ENCODE measurements around the gene TECPR1.

Gene TECPR1, protein sequence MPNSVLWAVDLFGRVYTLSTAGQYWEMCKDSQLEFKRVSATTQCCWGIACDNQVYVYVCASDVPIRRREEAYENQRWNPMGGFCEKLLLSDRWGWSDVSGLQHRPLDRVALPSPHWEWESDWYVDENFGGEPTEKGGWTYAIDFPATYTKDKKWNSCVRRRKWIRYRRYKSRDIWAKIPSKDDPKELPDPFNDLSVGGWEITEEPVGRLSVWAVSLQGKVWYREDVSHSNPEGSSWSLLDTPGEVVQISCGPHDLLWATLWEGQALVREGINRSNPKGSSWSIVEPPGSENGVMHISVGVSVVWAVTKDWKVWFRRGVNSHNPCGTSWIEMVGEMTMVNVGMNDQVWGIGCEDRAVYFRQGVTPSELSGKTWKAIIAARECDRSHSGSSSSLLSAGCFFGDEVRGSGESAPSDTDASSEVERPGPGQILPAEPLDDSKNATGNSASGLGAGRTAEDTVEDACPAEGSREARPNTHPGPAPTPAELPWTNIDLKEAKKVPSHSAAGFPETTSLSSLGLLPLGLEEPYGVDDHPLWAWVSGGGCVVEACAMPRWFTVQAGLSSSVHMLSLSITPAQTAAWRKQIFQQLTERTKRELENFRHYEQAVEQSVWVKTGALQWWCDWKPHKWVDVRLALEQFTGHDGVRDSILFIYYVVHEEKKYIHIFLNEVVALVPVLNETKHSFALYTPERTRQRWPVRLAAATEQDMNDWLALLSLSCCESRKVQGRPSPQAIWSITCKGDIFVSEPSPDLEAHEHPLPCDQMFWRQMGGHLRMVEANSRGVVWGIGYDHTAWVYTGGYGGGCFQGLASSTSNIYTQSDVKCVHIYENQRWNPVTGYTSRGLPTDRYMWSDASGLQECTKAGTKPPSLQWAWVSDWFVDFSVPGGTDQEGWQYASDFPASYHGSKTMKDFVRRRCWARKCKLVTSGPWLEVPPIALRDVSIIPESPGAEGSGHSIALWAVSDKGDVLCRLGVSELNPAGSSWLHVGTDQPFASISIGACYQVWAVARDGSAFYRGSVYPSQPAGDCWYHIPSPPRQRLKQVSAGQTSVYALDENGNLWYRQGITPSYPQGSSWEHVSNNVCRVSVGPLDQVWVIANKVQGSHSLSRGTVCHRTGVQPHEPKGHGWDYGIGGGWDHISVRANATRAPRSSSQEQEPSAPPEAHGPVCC

DNA sequence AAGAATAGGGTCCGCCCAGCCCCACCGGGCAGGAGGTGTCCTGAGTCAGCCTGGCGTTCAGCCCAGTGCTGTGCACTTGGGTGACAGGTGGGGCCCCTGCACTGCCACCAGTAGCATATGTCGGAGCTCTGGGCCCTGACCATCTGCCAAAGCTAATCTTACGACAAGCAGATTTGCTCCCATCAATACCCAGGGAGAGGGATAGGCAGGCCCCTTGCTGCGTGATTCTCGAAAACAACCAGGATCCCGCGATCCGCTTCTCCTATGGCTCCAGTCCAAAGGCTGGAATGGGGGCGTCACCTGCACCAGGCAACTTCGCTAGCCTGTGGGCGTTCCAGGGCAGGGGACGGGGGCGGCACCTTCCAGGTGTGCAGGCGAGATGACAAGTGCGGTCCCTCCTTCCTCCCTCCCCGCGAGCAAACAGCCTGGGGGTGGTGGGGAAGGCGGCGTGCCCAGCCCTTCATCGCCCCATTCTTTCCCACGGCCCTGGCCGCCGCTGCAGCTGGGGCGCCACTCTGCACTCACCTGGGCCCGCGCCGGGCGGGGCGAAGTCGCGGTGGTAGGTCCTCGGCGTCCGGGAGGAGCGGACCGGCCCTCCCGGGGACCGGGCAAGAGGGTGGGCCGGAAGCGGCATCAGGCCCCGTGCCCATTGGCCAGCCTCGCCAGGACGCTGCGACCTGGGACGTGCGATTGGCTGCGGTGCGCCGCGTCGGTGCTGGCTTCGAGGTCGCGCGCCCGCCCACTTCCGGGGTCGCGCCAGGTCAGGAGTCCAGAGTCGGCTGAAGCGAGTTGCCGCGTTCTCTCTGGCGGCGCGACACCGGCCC, at the start of gene TECPR1:
Gene TECPR1, minus strand, starts transcription at position 632 of the 824 bp plus-strand sequence. CDS start 6,086 bp downstream, outside the sequence.
- peak; percentile 99 for DNase-seq (ENCODE audit: low spot score)

DNA sequence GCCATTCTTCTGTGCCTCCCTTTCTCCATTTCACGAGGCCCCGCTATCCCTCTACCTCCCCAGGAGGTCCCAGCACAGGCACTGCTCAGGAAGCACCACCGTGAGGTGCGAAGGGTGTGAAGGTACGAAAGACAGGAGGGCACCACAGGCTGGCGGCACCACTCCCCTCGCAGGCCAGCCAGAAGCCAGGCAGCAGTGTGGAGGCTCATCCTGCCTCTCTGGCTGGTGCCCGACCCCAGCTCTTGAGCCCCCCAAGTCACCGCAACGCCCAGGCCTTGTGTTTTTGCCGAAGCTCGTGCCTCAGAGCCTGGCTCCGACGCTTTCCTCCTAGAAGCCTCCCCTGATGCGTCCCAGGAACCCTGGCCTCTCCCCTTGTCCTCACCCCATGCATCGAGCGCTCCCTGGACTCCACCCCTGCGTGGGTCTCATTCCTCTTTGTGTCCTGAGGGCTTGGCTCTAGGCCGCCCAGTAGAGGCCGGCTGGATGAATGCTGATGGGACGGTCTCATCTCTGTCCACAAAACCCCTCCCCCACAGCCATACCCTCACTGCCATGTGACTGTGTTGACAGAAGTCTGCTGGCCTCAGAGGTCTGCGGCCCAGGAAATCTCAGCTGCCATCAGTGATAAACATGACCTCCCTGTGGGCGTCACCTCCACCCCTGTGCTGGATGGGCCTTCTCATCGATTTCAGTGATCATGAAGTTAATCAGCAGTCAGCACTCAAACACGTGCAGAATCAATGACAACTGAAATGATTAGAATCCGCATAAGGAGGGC, 48.8 kb upstream of the TECPR1 start:
- peak; percentile 81 for DNase-seq (ENCODE audit: low spot score)

DNA sequence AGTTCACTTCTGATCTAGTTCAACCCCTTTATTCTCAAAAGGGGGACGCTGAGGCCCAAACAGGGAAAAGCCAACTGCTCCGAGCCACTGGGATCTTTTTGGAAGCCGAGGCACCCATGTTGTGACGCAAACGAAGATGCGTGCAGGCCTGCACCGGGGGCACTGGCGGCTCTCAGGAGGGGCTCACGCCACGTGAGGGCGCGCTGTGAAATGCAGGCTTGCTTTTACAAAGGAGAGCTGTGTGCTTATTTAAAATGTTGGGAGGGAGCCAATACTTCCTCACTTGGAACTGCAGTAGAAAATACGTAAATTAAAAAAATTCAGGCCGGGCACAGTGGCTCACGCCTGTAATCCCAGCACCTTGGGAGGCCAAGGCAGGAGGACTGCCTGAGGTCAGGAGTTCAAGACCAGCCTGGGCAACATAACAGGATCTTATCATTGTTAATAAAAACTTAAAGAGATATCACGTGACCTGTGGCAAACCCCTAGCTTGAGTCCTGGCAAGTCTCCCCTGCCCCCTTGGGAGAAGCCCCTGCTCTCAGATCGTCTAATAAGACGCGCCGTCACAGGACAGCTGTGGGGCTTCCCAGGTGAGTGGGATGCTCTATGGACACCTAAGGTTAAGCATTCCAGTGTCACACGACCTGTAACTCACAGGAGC, 45.7 kb upstream of the TECPR1 start:
- no peak for DNase-seq (ENCODE audit: low spot score)

DNA sequence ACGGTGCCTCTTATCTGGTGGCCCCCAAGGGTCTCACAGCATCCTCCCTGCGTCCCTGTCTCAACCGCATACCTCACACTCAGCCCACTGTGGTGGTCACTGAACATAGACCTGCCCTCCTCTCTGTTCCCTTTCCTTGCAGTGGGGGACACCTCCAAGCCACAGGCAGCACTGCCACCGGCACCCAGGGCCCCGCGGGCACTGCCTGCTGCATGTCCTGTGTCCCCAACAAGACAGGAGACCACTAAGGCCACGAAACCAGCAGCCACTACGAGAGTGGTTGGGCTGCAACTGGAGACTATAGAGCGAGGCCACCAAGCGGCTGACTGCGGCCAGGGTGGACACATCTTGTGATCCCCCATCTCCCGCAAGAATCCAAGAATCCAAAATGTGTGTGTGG, 44.8 kb upstream of the TECPR1 start:
- DNase-seq (ENCODE audit: low spot score): no peak

DNA sequence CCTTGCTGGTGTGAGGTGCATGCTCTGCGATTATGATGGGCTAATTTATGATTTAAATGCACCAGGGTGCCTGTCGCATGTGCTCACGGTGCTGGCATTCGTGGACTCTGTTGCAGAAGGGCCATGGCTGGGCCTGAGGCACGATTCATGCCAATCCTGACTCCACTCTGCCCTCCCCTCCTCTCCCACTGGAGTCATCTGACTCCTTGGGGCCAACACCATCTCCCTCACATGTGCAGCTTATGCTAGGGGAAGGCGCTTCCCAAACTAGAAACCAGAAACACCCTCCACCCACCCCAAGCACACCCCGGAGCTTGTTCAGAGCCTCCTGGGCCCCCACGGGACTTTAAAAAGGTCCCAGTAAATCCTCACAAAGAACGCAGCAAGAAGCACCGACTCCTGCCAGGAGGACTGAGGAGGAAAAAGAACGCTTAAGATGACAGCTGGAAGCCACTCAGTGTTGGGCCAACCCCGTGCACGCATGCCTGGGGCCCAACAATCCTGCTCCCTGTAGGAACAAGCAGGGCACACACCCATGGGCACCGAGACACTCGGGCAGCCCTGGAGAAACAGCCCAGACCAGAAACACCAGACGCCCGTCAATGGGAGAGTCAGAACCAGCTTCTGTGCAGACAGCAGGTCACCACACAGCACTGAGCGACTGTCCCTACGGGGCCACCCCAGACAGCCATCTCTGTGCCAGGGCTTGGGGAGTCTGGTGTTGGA, 43.6 kb upstream of the TECPR1 start:
- DNase-seq (ENCODE audit: low spot score): no peak

DNA sequence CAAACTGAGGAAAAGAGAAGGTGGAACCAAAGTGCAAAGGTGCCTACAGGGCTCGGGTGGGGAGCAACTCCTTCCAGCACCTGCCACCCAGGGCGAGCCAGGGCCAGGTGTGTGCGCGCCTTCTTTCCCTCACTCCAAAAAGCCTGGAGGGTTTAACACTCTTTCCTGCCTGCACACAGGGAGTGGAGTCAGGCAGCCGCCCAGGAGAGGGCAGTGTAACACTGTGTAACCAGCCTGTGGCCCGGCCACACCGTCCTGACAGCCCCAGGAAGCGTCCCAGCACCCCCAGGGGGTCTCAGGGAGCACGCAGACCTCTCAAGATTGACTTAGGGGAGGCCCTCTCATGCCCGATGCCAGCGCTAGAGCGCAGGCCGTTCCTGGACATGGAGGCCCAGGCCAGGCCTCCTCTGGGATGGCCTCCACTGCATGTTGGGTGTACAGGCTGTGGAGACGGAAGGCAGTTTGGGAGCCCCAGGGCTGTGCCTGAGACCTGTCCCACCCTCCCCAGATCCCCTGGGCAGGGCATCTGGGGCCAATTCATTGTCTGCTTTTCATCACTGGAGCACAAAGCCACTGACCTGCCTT, 42.9 kb upstream of the TECPR1 start:
- peak; percentile 92 for DNase-seq (ENCODE audit: low spot score)

DNA sequence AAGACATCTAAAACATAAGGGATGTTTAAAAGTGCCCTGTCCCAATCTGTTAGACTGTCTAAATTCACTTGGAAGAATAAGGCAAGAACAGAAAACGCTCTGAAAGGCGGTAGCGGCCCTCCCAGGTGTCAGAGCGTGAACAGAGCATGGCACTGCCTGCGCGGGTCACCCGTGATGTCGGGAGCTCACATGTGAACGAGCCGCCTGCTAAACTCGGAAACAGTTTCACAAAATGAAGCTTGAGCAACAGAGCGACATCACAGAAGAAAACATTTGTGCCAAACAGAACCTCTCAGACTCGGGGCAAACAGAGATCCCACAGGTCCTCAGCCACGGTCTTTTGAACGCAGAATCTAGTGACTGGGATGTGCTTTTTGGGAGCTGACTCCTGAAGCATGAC, 42.3 kb upstream of the TECPR1 start:
- DNase-seq (ENCODE audit: low spot score): no peak

DNA sequence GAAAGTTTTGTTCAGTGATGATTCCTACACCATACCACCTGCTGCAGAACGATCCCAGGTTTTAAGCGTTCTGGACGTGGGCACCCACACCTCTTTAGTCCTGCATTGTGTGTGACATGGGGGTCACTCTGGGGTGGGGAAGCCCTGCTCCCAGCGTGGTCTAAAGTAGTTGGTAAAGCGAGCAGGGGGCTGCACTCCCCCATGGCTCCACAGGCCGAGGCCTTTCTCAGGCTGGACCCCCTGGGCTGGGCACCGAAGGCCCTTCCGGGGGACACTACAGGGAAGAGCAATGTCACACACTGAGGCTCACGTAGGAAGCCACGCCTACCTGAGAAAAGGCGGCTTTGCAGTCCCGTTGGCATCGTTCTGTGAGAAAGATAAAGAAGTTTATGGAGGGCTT, 41.7 kb upstream of the TECPR1 start:
- DNase-seq (ENCODE audit: low spot score): no peak

DNA sequence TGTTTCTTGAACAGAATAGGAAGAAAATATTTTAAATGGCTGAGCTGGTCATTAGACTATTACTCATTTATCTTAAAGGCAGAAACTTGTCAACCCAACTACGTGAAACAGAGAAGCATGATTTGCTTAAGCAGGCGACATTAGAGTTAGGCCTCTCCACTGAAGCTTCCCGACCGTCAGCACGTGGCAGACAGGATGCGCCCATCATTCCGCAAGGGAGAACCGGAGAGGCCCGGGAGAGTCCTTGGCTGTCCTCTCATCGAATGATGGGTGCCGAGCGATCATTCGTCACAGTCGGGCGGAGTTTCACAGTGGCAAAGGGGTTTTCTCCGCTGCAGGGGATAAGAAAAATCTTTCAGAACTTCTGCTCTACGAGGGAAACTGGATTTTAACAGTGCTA, 41.2 kb upstream of the TECPR1 start:
- no peak for DNase-seq (ENCODE audit: low spot score)

DNA sequence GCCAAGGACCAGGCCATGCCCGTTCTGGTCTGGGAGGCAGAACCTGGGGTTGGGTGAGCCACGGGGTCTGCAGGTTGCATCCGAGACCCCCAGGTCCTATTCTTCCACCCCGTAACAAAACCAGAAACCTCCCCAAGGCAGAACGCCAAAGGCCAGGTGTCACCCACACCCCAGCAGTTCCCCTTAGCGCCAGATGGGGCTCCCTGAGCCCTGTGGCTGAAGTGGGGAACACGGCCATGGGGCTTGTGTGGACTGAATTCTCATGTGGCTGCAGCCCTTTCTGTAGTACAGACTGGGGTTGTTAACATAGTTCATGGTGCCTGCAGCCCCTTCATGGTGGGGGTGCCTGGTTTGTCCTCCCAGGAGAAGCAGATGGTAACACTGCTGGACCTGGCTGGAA, 39.7 kb upstream of the TECPR1 start:
- no peak for DNase-seq (ENCODE audit: low spot score)

DNA sequence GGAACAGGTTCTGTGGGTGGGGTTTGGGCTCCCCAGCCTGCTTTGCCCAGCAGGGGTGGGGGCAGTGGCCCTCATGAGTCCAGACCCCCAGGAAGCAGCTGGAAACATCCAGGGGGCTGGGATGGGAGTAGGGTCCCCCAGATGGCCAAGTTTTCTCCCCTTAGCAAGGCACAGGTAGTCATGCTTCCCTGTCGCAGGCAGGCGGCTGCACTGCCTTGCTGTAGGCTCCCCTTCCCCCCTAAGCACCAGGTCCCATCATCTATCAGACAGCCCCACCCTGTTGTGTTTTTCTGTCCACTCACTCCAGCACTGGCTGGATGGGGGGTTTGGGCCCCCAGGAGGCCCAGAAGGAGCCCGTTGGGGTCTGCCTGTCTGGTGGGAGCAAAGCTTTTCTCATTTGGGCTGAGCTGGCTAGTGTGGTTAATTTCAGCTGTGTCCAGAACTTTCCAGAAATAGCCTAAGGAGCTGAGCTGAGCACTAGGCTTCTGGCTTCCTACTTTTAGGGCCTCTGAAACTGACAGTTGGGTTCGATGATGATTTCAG, 37.4 kb upstream of the TECPR1 start:
- no peak for DNase-seq (ENCODE audit: low spot score)

DNA sequence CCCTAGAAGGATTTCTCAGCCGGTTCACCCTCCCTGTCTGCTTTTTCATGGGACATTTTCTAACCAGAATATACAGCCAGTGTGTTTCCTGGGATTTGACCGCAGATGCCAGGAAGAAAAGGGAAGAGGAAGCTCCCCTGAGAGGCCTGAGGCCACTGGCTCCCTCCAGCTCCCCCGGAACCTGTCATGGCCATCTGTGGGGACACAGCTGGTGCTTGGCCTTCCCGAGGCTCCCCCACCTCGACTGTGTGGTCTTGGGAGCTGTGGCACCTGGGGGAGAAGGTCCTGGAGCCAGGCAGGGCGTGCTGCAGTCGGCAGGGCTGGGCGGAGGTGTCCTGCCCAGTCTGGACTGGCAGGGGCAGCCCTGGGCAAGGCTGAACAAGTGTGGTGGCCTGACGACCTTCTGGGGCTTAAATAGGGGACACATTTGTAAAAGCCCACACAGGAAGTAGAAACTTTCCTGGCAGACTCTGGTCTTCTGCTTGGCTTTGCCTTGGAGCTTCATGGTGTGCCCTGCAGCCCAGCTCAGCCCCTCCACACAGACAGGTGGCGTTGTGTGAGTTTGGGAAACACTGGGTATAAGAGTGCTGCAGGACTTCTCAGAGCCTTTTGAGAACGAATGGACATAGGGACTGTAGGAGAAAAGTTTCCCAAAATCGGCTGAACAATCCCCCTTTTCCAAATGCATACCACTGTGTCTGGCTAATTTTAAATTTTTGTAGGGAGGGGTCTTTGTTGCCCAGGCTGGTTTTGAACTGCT, 36.2 kb upstream of the TECPR1 start:
- no peak for DNase-seq (ENCODE audit: low spot score)

DNA sequence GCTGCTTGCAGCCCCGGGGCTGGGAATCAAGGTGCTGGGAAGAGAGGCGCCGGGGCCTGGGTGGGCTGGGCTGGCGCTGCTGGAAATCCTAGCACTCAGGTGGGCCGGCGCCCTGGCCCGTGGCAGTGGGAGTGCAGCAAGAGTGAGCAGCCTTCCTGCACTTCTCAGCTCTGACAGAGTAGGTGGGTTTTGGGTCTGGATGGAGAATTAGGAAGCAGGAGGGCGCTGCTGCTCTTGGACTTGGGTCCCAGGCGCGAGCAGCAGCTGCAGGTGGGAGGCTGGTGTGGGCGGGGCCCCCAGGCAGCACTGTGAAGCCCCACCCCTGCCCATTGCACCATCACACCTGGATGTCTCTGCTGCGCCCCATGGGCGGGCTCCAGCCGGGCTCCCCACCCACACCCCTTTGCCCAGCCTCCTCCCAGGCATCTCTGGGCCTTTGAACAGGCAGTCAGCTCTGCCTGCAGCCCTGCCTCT, 35.5 kb upstream of the TECPR1 start:
- DNase-seq (ENCODE audit: low spot score): no peak

DNA sequence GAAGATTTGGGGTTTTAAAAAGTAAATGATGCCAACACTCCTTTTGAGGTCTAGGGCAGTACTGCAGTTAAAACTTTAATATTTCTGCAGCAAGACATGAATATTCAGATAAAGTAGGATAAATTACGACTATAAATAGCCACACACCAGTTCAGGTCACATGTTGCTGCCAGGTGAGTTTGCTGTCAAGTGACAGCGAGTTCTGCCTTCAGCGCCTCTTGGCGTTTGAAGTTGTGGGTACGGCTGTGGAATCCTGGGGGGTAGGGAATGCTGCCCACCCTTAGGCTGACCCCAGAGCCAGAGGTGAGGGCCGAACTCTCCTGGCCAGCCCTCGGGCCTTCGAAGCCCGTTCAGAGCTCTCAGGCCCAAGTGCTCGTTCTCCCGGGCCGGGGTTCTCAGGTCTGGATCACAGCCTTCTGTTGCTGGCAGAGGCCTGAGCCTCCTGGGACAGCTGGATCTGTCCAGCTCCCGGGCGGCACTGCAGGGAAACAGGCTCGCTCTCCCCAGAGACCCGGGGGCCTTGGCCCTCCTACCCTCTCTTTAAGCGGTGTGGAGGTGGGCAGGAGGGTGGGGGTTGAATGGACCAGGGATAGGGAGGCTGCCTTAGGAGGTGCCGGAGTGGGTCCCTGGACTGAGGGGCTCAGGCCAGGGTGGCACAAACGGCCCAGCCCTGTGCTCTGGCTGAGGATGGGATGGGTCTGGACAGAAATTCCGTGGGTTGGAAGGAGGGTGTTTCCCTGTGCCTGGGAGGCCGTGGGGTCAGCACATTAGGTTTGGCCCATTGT, 34.9 kb upstream of the TECPR1 start:
- no peak for DNase-seq (ENCODE audit: low spot score)

DNA sequence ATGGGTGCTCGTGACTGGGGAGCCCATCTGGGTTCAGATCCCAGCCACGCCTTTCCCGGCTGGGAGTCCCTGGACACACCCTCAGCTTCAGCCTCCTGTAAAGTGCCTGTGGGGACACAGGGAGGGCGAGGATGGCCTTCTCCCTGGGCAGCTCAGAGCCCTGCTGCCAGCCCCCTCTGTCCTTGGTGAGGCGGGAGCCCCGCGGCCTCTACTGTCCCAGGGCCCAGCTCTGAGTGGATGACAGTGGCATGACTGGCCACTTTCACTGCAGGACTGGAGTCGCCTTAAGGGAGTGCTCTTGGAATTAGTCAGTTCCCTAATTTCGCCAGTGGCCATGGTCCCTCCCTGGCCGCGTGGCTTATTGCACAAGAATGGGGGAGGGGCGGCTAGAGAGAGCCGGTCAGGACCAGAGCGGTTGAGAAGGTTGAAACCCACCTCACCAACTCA, 34.1 kb upstream of the TECPR1 start:
- no peak for DNase-seq (ENCODE audit: low spot score)

DNA sequence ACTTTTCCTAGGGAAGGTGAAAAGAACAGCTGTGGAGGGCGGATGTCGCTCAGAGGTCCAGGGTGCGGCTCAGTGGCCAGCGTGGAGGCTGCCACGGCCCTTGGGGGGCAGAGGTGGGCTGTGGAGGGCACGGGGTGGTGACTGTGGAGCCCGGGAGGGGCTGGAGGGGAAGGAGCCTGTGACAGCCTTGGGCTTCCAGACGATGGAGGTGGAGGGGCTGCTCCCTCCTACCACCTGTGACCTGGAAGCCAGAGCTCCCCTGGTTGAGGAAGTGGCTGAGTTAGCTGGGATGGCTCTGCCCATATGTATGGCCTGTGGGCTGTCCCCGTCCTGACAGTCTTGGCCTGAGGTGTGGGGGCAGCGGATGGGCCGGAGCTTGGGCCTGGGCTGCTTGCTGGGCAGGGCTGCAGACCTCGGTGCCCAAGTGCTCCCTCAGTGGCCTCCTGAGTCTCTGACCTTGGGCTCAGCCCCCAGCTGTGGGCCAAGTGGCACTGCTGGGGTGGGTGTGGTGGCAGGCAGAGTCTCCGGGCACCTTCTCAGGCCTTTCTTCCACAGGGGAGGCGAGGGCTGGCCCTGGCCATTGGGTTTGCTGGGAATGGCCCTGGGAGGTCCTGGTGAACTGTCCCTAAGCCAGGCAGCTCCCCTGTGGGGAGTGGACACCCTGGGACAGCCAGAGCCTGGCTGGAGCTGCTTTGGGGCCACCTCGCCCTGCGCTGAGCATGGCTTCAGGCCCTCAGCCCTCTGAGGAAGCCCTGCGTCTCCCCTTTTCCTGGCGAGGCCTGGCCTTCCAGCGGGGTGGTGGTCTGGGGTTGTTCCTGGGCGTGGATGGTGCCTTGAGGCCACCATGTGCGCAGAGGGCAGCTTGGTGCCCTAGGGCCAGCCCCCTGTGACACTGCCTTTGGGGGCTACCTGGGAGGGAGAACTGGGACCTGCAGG, 33.4 kb upstream of the TECPR1 start:
- no peak for DNase-seq (ENCODE audit: low spot score)
